Astrocyte of the cerebellum (primary cell): ENCODE data around the gene APOA5.

Experiments used
- DNase-seq: peaks from one replicate; pipeline ENCODE4 v3.0.0-alpha.2; 2011; ENCODE audit warnings: low read depth
- H3K4me3 ChIP-seq: 2 replicates; pipeline ENCODE4 v1.5.1; 2011; ENCODE audit warnings: mild to moderate bottlenecking, low read depth, low read length, moderate library complexity
- CTCF ChIP-seq: IDR thresholded peaks from 2 replicates; pipeline ENCODE4 v1.5.1; 2012; ENCODE audit warnings: low read length, low read depth, moderate library complexity, mild to moderate bottlenecking; ENCODE audit errors: missing control alignments
- in situ Hi-C: cut with HindIII; loops from 2 replicates; pipeline ENCODE4 v1.10.0; 2017; ENCODE audit warnings: low sequenced_read_pairs

Gene APOA5

GRCh38 chr11:116742104-116742503 lies 49.6 kb downstream of the APOA5 start:
- H3K4me3 ChIP-seq, result no peak overlapping the region
- DNase-seq, result no peak
- no peak for TF ChIP-seq CTCF
- in situ Hi-C loops, result no loop called here

GRCh38 chr11:116740741-116741140 lies 50.9 kb downstream of the APOA5 start:
- no peak for TF ChIP-seq CTCF
- no peak for DNase-seq
- in situ Hi-C loops, result no loop called here

More at GRCh38 chr11:116740741-116741140, 50.9 kb downstream of the APOA5 start:
- no peak overlapping the region for H3K4me3 ChIP-seq
